SK-N-SH (cell line): ENCODE results near the gene RGS9BP. TPM values are rescaled to one million over a fixed set of nuclear protein-coding genes. Genes with fewer than 3 reads are reported as not detected.

Source experiments
- CTCF ChIA-PET: fragments of 300-600, 350-600 bp; formaldehyde crosslinking; extraction: SDS; loops from one replicate; lab custom pipeline; 2021; lab: Yijun Ruan, JAX
- POLR2A ChIA-PET: fragments of 350-600 bp; sonication (Branson Sonifier 250); formaldehyde crosslinking; extraction: SDS; loops from one replicate; lab custom pipeline; 2020; ENCODE audit warnings: antibody characterized with exemption, inconsistent platforms; lab: Yijun Ruan, JAX
- DNase-seq: peaks from one replicate; pipeline ENCODE4 v3.0.0; 2012
- H2AFZ ChIP-seq: fragments of 200-600 bp; sonication (generic); 2 replicates; pipeline ENCODE4 v1.8.1; 2016; ENCODE audit warnings: antibody characterized with exemption, mild to moderate bottlenecking, low read depth
- H3F3A ChIP-seq: fragments of 200-600 bp; sonication (generic); replicated peaks from 2 replicates; pipeline ENCODE3; 2016; ENCODE audit warnings: antibody characterized with exemption, mild to moderate bottlenecking; ENCODE audit not compliant: insufficient read depth
- H3K27ac ChIP-seq, 2 experiments: fragments of 200-500 bp in 1 of 2; fragments of 200-600 bp in 1 of 2; sonication (Bioruptor generic) in 1 of 2; sonication (generic), shearing (Covaris generic) in 1 of 2; 2 replicates each; pipeline versions ENCODE4 v1.5.1 to v1.6.1; 2014 to 2016; ENCODE audit warnings: low read depth in 2 of 2, inconsistent platforms in 1 of 2, low read length in 1 of 2, mild to moderate bottlenecking in 1 of 2, mixed read lengths in 1 of 2
- H3K27me3 ChIP-seq: fragments of 200-600 bp; sonication (generic), shearing (Covaris generic); 2 replicates; pipeline ENCODE4 v1.6.1; 2016; ENCODE audit warnings: mixed run types; ENCODE audit not compliant: insufficient read depth
- H3K36me3 ChIP-seq, 2 experiments: fragments of 200-500 bp in 1 of 2; fragments of 200-600 bp in 1 of 2; sonication (Bioruptor generic) in 1 of 2; sonication (generic) in 1 of 2; replicated peaks in 1 of 2; 2 replicates each; pipeline versions ENCODE3 to v1.5.1; 2014 to 2016; ENCODE audit warnings: low read length in 1 of 2, mild to moderate bottlenecking in 1 of 2; ENCODE audit not compliant: insufficient read depth in 2 of 2, control insufficient read depth in 1 of 2
- H3K4me1 ChIP-seq, 2 experiments: fragments of 200-500 bp in 1 of 2; fragments of 200-600 bp in 1 of 2; sonication (Bioruptor generic) in 1 of 2; sonication (generic), shearing (Covaris generic) in 1 of 2; 2 replicates each; pipeline versions ENCODE4 v1.5.1 to v1.6.1; 2014 to 2016; ENCODE audit warnings: low read depth in 1 of 2, low read length in 1 of 2, mixed run types in 1 of 2; ENCODE audit not compliant: insufficient read depth in 2 of 2, control insufficient read depth in 1 of 2
- H3K4me2 ChIP-seq: fragments of 200-600 bp; sonication (generic), shearing (Covaris generic); 2 replicates; pipeline ENCODE4 v1.6.1; 2017; ENCODE audit warnings: mixed run types
- H3K4me3 ChIP-seq, 2 experiments: fragments of 200-500 bp in 1 of 2; fragments of 200-600 bp in 1 of 2; sonication (Bioruptor generic) in 1 of 2; sonication (generic), shearing (Covaris generic) in 1 of 2; 2 replicates each; pipeline versions ENCODE4 v1.5.1 to v1.8.1; 2014 to 2016; ENCODE audit warnings: low read depth in 2 of 2, inconsistent platforms in 1 of 2, low read length in 1 of 2, mild to moderate bottlenecking in 1 of 2, mixed read lengths in 1 of 2, moderate library complexity in 1 of 2
- H3K79me2 ChIP-seq: fragments of 200-600 bp; sonication (generic); 2 replicates; pipeline ENCODE4 v1.8.1; 2017; ENCODE audit warnings: mild to moderate bottlenecking; ENCODE audit not compliant: insufficient read depth
- H3K9ac ChIP-seq: fragments of 200-600 bp; sonication (generic); 2 replicates; pipeline ENCODE4 v1.6.1; 2017; ENCODE audit warnings: mixed run types
- H3K9me2 ChIP-seq: fragments of 200-600 bp; sonication (generic); 2 replicates; pipeline ENCODE4 v1.6.1; 2017; ENCODE audit warnings: mixed run types
- H3K9me3 ChIP-seq: fragments of 200-600 bp; sonication (generic); 2 replicates; pipeline ENCODE4 v1.6.1; 2017; ENCODE audit warnings: mixed run types, mild to moderate bottlenecking, moderate library complexity
- H4K20me1 ChIP-seq: fragments of 200-600 bp; sonication (generic); 2 replicates; pipeline ENCODE4 v1.6.1; 2017; ENCODE audit warnings: mild to moderate bottlenecking, mixed run types; ENCODE audit not compliant: insufficient read depth
- CHD2 ChIP-seq: fragments of 150-350 bp; IDR thresholded peaks from 2 replicates; pipeline ENCODE4 v1.6.1; 2018; ENCODE audit warnings: low read length; ENCODE audit not compliant: partially characterized antibody
- EP300 ChIP-seq, 2 experiments: IDR thresholded peaks; 2 replicates each; pipeline versions ENCODE4 v1.4.0 to v1.6.1; 2012; ENCODE audit warnings: borderline replicate concordance in 1 of 2, low read depth in 1 of 2, low read length in 1 of 2
- EZH2phosphoT487 ChIP-seq: fragments of 200-600 bp; sonication (generic); IDR thresholded peaks from 2 replicates; pipeline ENCODE4 v1.6.1; 2017; ENCODE audit warnings: low read depth, mixed run types, mild to moderate bottlenecking, antibody characterized with exemption, moderate library complexity, borderline replicate concordance
- FOSL2 ChIP-seq: IDR thresholded peaks from 2 replicates; pipeline ENCODE4 v1.4.0; 2012; ENCODE audit warnings: low read depth, mild to moderate bottlenecking, moderate library complexity, borderline replicate concordance
- FOXM1 ChIP-seq: IDR thresholded peaks from 2 replicates; pipeline ENCODE4 v1.4.0; 2012; ENCODE audit warnings: low read depth, mild to moderate bottlenecking
- GATA2 ChIP-seq: sonication (generic); formaldehyde crosslinking; IDR thresholded peaks from 2 replicates; pipeline ENCODE4 v1.5.0; 2020; ENCODE audit warnings: mild to moderate bottlenecking, missing genetic modification reagents
- IRF3 ChIP-seq: fragments of 150-350 bp; IDR thresholded peaks from 2 replicates; pipeline ENCODE4 v1.6.1; 2016; ENCODE audit warnings: mild to moderate bottlenecking, low read depth, low read length
- MEF2A ChIP-seq: IDR thresholded peaks from 2 replicates; pipeline ENCODE4 v1.4.0; 2012; ENCODE audit warnings: low read depth, borderline replicate concordance
- MXI1 ChIP-seq: IDR thresholded peaks from 2 replicates; pipeline ENCODE4 v1.6.1; 2012; ENCODE audit warnings: mild to moderate bottlenecking, low read depth, low read length, improper control_type of control experiment
- NFIC ChIP-seq: IDR thresholded peaks from 2 replicates; pipeline ENCODE4 v1.4.0; 2012; ENCODE audit warnings: borderline replicate concordance
- NRF1 ChIP-seq: IDR thresholded peaks from 2 replicates; pipeline ENCODE4 v1.6.1; 2012; ENCODE audit warnings: low read depth, mild to moderate bottlenecking, low read length
- POLR2AphosphoS5 ChIP-seq: IDR thresholded peaks from 2 replicates; pipeline ENCODE4 v1.6.1; 2012; ENCODE audit warnings: low read depth, low read length
- RXRA ChIP-seq: IDR thresholded peaks from 2 replicates; pipeline ENCODE4 v1.4.0; 2012; ENCODE audit warnings: low read depth, mild to moderate bottlenecking, borderline replicate concordance
- SIN3A ChIP-seq: IDR thresholded peaks from 2 replicates; pipeline ENCODE4 v1.6.1; 2012; ENCODE audit warnings: low read depth, mild to moderate bottlenecking, low read length, moderate library complexity, borderline replicate concordance
- SMC3 ChIP-seq: IDR thresholded peaks from 2 replicates; pipeline ENCODE4 v1.6.1; 2012; ENCODE audit warnings: low read depth, low read length, improper control_type of control experiment
- TAF1 ChIP-seq: IDR thresholded peaks from 2 replicates; pipeline ENCODE4 v1.6.1; 2012; ENCODE audit warnings: low read depth, mild to moderate bottlenecking, low read length, moderate library complexity, borderline replicate concordance
- TCF12 ChIP-seq: IDR thresholded peaks from 2 replicates; pipeline ENCODE4 v1.4.0; 2012
- TEAD4 ChIP-seq: IDR thresholded peaks from 2 replicates; pipeline ENCODE4 v1.4.0; 2012; ENCODE audit warnings: mild to moderate bottlenecking, borderline replicate concordance; ENCODE audit not compliant: insufficient read depth
- USF2 ChIP-seq: fragments of 150-350 bp; IDR thresholded peaks from 2 replicates; pipeline ENCODE4 v1.6.1; 2017; ENCODE audit warnings: antibody characterized with exemption, low read length, low read depth, borderline replicate concordance
- YY1 ChIP-seq: IDR thresholded peaks from 2 replicates; pipeline ENCODE4 v1.4.0; 2012; ENCODE audit warnings: low read depth, mild to moderate bottlenecking
- WGBS: methylation state at CpG from one replicate; pipeline ENCODE4 v1.1.6; 2017; ENCODE audit warnings: low lambda C conversion rate; 5-methylcytosine and 5-hydroxymethylcytosine counted together
- polyA plus RNA-seq, 3 experiments: library from polyadenylated mRNA; depleted of rRNA; stranded (reverse); fragments of >200 nt; gene quantifications; 2 replicates each; pipeline ENCODE4 v1.2.3, GENCODE V29; 2012
- TF ChIP-seq, protein P1 (sequence below): IDR thresholded peaks from 2 replicates; pipeline ENCODE4 v1.4.0; 2012; ENCODE audit warnings: low read depth, borderline replicate concordance

RGS9BP gene
- polyA plus RNA-seq, 1 of the 3 experiments (the other 2 are of a cell fraction), result 0.18 TPM

DNA sequence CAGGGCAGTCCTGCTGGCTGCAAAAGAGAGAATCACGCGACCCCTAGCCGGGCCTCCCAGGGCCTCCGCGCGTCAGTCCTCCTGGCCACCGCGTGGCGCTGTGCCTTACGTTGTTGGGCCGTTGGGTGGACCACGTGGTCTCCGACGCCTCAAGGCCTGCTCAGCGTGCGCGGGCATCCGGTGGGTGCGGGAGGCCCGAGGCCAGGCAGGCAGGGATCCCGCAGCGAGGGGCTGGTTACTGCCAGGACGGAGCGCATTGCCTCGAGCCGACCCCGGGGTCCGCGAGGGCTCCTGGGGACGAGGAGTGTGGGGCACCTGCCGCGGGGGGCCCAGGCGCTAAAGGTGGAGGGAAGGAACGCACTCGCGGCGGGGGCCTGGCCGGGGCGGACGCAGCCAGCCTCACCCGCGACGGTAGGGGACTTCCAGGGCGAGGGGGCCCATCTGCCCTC, 44.0 kb downstream of the RGS9BP start, which contains the start of gene TDRD12:
Gene TDRD12 (plus strand): TSS at position 157 of the 449 bp plus-strand sequence. CDS start 306 bp downstream, outside the sequence.
- Histone ChIP-seq H3K27me3 (no peaks in the 10 kb centered on the region), H3K79me2 (no peaks in the 10 kb centered on the region), H3F3A (peaks cover 2% of the 10 kb centered on the region), H3K4me2 (no peak within 1 kb of the TSS), H3K27ac (no peak within 1 kb of the TSS), H2AFZ (no peak within 1 kb of the TSS), H3K4me1 (no peaks in the 10 kb centered on the region), H3K9me2 (no peaks in the 10 kb centered on the region), H3K9me3 (no peaks in the 10 kb centered on the region), H3K9ac (no peak within 1 kb of the TSS), H4K20me1 (no peaks in the 10 kb centered on the region), H3K4me3 (no peak within 1 kb of the TSS), H3K36me3 (peaks cover 0 to 6% of the 10 kb centered on the region in 2 experiments)
- 92% methylated on average over 24 of the region's 44 CpGs for WGBS
- peak; percentile 42 for DNase-seq
- CTCF ChIA-PET, result no interaction called here
- TF ChIP-seq EP300 (IDR thresholded peaks at IDR 0.05; ENCODE audit: borderline replicate concordance in 1 of 2, low read depth in 1 of 2, low read length in 1 of 2) (no peak), FOSL2 (no peak), RXRA (no peak), USF2 (no peak), MXI1 (no peak), TEAD4 (no peak), SMC3 (no peak), SIN3A (no peak), YY1 (no peak), TCF12 (no peak)
- TF ChIP-seq, protein P1, sequence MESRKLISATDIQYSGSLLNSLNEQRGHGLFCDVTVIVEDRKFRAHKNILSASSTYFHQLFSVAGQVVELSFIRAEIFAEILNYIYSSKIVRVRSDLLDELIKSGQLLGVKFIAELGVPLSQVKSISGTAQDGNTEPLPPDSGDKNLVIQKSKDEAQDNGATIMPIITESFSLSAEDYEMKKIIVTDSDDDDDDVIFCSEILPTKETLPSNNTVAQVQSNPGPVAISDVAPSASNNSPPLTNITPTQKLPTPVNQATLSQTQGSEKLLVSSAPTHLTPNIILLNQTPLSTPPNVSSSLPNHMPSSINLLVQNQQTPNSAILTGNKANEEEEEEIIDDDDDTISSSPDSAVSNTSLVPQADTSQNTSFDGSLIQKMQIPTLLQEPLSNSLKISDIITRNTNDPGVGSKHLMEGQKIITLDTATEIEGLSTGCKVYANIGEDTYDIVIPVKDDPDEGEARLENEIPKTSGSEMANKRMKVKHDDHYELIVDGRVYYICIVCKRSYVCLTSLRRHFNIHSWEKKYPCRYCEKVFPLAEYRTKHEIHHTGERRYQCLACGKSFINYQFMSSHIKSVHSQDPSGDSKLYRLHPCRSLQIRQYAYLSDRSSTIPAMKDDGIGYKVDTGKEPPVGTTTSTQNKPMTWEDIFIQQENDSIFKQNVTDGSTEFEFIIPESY, result no peak
- POLR2A ChIA-PET, result no interaction called here

GRCh38 chr19:32720216-32720935, 44.7 kb downstream of the RGS9BP start:
- Histone ChIP-seq H3K27ac (no peak overlapping the region), H3K4me1 (no peaks in the 10 kb centered on the region), H3K79me2 (no peaks in the 10 kb centered on the region), H3K27me3 (no peaks in the 10 kb centered on the region), H2AFZ (no peak overlapping the region), H3K9me3 (no peaks in the 10 kb centered on the region), H3K9me2 (no peaks in the 10 kb centered on the region), H3K4me3 (no peak overlapping the region), H3K9ac (no peak overlapping the region), H3K36me3 (no peaks in the 10 kb centered on the region), H4K20me1 (no peaks in the 10 kb centered on the region), H3F3A (peaks cover 2% of the 10 kb centered on the region), H3K4me2 (no peak overlapping the region)
- whole genome bisulfite sequencing, result 90% methylated on average over 19 of the region's 22 CpGs
- DNase-seq, result peak; percentile 44
- TF ChIP-seq EZH2phosphoT487 (no peak), TCF12 (no peak), SMC3 (no peak), MEF2A (no peak), FOXM1 (no peak), TEAD4 (no peak), TAF1 (no peak), IRF3 (no peak), NFIC (no peak), GATA2 (CRISPR knock-in tag) (no peak), FOSL2 (no peak), POLR2AphosphoS5 (no peak), NRF1 (no peak), CHD2 (no peak), MXI1 (no peak)
- ChIA-PET CTCF (no interaction called here), POLR2A (no interaction called here)
